Non-pigmented ciliary epithelial cell (primary cell): Measurements from ENCODE around the gene SUPT6H.
A peak's percentile ranks its signal among the peaks of the same experiment; 100 is the strongest.

Source experiments
- DNase-seq: peaks from one replicate; pipeline ENCODE4 v3.0.0-alpha.2; 2010; ENCODE audit warnings: low read depth

Gene SUPT6H

DNA sequence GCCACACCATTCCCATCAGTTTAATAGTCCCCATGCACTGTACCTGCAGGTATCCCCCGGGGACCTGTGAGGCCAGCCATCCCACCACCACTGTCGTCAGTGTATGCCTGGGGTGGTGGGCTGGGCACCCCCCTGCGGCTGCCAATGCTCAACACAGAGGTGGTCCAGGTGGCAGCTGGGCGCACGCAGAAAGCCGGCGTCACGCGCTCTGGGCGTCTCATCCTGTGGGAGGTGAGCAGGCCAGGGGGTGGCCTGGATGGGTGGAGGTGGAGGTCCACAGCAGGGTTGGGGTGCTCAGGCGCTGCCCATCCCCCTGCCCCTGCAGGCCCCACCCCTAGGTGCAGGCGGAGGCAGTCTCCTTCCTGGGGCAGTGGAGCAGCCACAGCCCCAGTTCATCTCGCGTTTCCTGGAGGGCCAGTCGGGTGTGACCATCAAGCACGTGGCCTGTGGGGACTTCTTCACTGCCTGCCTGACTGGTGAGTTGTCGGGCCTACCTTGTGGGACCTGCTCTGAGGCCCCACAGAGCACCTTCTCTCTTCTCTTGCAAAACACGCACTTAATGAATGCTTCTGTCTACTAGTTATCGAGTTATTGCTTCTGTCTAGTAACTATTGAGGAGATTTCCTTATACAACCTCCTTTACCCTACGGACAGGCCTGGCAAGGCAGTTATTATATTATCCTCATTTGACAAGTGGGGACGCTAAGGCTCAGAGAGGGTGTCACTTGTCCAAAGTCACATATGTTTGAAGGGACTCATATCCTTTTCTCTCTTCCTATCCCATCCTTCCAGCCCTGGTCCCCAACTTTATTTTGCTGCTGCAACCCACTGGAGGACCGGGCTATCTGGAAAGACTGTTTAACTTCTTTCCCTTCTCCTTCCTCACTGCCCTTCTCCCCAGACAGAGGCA is 76.0 kb downstream of the SUPT6H start:
- no peak for DNase-seq

DNA sequence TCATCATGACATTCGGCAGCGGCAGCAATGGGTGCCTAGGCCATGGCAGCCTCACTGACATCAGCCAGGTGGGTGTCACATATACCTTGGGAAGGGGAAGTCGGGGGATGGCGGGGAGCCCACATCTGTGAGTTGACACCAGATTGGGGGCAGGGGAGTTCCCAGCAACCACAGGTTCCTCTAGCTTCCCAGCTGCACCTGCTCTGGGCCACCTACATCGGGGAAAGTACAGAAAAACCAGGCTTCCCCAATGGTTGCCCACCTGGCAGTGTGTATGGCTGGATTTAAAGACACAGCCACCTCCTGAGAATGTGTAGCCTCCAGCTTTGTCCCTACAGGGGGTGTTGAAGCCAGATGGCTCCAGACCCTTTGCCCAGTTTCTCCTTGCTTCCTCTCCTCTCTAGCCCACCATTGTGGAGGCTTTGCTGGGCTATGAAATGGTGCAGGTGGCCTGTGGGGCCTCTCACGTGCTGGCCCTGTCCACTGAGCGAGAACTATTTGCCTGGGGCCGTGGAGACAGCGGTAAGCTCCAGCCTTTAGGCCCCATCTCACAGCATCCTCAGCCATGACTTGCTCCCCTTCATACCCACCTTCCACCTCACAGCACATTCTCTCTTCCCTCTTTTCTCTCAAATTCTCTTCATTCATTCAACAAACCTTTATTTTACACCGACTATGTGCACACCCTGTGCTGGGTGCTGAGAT is 76.8 kb downstream of the SUPT6H start:
- no peak for DNase-seq

DNA sequence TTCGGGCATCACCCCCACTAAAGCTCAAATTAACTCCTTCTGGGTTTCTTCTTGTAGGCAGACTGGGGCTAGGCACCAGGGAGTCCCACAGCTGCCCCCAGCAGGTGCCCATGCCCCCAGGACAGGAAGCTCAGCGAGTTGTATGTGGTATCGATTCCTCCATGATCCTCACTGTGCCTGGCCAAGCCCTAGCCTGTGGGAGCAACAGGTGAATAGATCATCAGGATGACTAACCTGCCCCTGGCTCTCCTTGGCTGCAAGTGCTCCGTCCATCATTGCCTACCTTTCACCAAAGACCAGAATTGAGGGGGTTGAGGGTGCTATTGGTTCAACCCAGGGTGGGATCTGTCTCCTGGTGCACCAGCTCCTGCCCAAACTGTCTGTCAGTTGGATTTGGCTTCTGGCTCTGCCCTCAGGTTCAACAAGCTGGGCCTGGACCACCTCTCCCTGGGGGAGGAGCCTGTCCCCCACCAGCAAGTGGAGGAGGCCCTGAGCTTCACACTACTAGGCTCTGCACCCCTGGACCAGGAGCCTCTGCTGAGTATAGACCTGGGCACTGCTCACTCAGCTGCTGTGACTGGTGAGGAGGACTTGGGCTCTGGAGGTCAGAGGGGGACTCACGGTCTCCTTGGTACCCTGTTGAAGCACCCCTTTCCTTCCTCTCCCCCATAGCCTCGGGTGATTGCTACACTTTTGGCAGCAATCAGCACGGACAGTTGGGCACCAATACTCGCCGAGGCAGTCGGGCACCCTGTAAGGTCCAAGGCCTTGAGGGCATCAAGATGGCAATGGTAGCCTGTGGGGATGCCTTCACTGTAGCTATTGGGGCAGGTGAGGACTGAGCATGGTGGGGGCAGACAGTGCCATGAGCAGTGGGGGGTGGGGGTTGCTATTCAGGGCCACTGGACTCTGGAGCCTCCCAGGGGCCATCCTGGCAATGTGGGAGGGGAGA is 78.7 kb downstream of the SUPT6H start:
- no peak for DNase-seq

DNA sequence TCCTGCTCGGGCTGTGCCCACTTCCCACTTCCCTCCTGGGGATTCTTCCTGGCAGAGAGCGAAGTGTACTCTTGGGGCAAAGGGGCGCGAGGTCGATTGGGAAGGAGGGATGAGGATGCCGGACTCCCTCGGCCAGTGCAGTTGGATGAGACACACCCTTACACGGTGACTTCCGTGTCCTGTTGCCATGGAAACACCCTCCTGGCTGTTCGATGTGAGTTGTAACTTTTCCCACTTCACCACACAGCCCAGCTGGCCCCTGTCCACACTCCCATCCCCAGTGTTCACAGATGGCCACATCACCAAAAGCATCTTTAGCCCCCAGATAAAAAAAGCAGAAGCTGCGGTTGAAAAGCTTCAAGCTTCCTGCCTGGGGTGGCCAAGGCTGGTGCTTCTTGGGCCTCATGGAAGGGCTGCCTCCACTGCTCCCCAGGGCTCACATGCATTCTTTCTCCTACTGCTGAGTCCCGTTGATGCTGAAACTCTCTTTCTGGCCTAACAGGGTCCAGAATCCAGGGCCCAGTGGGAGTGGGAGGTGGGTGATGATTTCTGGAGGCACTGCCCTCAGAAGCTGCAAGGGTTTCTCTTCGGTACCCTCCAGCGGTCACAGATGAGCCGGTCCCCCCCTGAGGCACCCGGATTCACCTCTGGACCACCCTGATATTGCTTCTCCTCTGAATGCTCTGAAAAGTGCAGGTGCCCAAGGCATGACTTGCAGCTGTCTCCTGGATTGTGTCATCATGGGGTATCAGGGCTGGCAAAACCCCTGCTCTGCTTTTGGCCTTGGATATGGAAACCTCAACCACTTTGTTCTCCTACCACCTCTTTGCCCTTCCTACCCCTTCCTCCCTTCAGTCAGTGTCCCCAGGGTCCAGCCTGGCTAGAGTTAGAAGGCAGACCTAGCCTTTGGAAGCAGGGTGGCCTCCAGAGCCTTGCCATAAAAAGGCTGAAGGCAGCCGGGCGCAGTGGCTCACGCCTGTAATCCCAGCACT is 79.6 kb downstream of the SUPT6H start:
- no peak for DNase-seq

DNA sequence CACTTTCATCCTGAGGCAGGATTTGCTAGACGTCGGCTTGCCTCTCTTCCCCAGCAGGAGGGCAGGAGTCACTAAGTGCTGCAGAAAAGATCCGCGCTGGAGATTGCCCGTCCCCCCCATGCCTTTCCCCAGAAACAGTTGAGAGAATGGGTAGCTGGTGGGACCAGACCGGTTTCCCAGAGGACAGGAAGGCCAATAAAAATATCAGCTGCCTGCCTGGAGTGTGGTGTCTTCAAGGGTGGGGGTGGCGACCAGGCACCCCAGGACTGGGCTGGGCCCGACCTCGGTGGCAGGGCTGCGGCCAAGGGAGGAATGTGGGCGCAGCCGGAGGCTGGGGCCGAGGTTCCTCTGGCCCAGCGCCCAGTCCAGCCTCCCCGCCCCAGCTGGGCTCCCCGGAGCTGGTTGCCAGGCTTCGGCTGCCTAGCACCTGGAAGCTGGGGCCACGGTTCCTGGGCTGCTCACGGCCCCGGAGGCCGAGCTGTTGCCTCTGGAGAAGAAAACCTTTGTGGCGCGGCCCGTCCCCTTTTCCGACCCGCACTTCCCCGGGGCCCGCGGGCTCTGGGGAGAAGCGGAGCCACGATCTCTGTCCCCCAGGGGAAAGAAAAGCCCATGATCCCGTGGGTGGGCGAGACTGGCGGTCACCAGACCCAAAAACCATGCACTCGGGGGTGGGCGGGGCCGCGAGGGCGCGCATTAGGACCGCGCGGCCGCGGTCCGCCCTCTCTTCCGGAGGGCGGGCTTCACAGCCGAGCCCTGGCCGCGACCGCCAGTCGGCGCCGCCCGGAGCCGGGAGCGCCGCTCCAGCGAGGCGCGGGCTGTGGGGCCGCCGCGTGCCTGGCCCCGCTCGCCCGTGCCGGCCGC is 81.5 kb downstream of the SUPT6H start, which contains the start of gene TRAF4:
TSS of gene TRAF4 (plus strand) at position 769 of the 861 bp plus-strand sequence. CDS start 102 bp downstream, outside the sequence.
- peak; percentile 78 for DNase-seq

DNA sequence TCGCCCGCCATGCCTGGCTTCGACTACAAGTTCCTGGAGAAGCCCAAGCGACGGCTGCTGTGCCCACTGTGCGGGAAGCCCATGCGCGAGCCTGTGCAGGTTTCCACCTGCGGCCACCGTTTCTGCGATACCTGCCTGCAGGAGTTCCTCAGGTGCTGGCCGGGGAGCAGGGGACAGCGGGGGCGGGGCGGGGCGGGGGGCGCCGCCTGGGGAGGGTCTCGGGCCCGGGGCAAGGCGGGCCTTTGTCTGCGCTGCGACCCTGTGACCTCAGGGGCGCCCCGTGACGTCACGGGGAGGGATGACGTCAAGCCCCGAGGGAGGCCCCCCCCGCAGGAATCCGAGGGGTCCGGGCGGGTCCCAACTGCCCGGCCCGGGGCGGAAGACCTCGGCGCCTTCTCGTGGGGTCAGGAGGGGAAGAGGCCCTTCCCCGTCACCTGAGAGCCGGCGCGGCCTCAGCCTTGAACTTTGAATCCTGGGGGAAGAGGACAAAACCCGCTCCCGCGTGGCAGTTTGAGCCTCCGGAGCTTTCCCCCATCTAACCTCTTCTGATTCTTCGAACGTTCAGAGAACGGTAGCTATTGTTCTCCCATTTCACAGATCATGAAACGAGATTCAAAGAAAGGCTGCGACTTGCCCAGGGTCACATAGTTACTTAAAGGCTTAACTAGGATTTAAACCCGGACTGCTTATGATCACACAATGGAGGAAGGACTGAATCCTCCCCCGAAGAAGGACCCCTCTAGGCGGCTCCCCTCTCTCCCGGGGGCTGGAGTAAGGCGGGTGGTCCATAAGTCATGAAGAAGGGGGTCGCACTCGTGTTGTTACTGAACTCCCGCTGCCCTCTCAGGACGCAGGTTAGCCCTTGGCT is 82.3 kb downstream of the SUPT6H start:
- no peak for DNase-seq

DNA sequence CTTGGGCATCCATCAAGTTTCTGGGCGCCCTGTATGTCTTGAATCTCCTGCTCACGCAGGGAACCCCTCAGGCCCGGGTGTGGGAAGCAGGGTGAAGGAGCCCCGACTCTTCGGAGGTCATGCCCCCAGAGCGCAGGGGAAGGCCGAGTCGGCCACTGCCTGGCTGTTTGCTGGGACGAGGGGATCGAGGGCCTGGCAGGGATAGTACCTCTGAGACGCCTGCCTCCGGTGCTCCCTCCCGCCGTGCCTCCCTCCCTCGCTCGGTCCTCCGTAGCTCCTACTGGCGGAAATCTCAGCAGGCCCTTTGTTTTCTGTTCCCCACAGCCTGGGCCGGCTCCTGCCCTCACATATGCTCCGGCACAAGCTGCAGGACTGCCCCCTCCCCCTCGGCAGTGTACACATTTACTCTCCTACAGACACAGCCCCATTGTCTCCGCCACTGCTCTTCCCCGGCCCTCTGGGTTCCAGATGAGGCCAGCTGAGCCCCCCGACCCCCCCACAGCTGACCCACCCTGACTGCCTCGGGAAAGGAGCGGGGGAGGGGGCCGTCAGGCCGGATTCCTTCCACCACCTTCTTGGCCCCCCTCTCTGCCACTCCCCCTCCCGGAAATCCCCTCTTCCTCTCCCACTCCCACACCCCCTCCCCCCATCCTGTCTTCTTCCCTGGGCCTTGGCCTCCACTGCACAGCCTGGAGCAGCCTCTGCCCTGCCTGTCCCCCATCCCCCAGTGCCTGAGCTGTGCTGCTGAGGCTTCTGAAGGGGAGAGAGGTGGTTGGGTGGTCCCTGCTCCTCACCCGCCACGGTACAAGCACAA is 83.2 kb downstream of the SUPT6H start:
- no peak for DNase-seq

DNA sequence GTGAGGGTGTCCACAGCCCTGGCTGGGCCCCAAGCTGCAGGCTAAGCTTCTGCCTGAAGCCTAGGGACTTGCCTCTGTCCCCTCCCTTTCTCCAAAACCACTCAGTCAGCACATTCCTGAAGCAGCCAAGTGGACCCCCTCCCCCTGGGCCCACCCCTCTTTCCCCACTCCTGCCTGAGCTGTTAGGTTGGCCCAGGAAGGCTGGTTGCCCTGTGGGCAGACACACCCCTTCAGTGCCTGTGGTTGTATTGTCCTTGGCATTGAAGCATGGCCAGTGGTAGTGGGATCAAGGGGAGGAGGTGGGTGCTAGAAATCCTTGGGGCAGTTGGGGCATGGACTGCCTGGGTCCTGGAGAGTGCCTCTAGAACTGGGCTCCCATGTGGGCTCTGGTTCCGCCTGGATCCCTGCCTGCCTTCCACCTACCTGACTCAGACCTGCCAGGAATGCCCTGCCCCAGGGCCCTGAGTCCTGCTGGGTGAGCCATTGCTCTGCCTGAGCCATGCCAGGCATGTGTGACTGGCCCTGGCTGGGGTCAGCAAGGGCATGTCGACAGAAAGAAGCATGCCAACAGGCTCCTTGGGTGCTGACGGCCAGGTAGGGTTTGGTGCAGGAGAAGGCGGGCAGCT is 83.9 kb downstream of the SUPT6H start:
- DNase-seq: no peak

DNA sequence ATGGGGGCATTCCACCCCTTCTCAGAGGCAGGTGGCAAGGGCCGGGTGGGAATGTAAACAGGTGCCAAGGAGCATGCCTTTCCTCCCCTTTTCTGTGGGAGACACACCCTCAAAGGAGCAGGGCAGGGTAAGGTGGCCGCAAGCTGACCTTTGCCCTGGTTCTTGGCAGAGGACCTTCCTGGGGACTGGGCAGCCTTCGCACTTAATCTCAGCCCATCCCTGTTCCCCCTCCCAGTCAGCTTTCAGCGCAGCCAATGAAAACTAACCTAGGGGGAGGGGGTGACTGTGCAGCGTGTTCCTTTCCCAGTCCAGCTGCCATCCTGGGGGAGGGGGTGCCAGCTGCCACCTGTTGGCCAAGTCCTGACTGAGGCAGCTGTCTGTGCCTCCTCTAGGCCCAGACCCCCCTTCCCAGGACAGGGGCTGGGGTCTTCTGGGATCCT is 84.6 kb downstream of the SUPT6H start:
- DNase-seq: no peak

DNA sequence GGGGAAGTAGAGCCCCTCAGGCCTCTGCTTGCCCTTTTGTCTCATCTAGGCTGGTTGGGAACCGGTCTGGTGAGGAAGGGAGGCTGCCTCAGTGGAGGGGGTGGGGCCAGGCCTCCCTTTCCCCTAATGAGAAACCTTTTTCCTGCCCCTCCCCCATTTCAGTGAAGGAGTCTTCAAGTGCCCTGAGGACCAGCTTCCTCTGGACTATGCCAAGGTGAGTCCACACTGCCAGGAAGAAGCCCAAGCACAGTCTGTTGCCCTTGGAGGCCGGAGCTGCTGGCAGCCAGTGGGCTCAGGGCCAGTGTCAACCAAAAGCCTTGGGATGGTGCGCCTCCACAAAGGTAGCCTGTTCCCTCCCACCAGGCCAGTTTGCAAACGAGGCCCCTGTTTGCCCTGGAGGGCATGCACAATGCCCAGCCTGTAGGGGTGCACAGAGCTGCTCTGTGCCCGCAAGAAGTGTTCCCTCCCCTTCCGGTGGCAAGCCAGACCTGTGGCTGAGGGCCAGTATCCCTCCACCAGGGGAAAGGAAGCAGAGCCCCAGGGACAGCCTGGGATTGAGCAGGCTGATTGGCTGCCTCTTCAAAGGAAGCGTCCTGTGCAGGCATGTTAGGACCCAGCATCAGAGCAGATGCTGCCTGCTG is 85.2 kb downstream of the SUPT6H start:
- no peak for DNase-seq

DNA sequence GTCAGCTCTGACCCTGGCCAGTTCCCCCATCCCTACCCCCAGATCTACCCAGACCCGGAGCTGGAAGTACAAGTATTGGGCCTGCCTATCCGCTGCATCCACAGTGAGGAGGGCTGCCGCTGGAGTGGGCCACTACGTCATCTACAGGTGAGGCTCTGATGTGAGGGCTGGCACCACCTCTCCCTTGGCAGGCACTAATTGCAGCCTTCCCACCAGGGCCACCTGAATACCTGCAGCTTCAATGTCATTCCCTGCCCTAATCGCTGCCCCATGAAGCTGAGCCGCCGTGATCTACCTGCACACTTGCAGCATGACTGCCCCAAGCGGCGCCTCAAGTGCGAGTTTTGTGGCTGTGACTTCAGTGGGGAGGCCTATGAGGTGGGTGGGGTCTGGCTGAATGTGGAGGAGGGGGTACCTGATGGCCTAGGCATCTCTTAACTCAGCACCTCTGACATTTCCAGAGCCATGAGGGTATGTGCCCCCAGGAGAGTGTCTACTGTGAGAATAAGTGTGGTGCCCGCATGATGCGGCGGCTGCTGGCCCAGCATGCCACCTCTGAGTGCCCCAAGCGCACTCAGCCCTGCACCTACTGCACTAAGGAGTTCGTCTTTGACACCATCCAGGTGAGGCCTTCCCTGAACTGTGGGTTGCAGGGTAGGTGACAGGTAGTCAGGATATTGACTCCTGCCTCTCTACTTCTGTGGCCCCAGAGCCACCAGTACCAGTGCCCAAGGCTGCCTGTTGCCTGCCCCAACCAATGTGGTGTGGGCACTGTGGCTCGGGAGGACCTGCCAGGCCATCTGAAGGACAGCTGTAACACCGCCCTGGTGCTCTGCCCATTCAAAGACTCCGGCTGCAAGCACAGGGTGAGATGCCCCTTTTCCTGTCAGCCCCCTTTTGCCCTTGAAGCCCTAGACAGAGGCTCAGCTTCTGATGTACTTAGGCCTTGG is 86.1 kb downstream of the SUPT6H start:
- no peak for DNase-seq

DNA sequence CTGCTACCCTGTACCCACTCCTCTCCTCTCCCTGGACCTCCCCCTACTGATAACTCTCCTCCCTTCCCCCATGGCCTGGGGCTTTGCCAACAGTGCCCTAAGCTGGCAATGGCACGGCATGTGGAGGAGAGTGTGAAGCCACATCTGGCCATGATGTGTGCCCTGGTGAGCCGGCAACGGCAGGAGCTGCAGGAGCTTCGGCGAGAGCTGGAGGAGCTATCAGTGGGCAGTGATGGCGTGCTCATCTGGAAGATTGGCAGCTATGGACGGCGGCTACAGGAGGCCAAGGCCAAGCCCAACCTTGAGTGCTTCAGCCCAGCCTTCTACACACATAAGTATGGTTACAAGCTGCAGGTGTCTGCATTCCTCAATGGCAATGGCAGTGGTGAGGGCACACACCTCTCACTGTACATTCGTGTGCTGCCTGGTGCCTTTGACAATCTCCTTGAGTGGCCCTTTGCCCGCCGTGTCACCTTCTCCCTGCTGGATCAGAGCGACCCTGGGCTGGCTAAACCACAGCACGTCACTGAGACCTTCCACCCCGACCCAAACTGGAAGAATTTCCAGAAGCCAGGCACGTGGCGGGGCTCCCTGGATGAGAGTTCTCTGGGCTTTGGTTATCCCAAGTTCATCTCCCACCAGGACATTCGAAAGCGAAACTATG is 87.0 kb downstream of the SUPT6H start:
- DNase-seq: no peak

DNA sequence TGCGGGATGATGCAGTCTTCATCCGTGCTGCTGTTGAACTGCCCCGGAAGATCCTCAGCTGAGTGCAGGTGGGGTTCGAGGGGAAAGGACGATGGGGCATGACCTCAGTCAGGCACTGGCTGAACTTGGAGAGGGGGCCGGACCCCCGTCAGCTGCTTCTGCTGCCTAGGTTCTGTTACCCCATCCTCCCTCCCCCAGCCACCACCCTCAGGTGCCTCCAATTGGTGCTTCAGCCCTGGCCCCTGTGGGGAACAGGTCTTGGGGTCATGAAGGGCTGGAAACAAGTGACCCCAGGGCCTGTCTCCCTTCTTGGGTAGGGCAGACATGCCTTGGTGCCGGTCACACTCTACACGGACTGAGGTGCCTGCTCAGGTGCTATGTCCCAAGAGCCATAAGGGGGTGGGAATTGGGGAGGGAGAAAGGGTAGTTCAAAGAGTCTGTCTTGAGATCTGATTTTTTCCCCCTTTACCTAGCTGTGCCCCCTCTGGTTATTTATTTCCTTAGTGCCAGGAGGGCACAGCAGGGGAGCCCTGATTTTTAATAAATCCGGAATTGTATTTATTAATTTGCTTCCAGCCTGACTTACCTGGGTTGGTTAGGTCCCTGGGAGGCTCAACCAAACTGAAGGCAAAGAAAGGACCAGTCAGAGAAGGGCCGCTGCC is 87.6 kb downstream of the SUPT6H start:
- DNase-seq: no peak

DNA sequence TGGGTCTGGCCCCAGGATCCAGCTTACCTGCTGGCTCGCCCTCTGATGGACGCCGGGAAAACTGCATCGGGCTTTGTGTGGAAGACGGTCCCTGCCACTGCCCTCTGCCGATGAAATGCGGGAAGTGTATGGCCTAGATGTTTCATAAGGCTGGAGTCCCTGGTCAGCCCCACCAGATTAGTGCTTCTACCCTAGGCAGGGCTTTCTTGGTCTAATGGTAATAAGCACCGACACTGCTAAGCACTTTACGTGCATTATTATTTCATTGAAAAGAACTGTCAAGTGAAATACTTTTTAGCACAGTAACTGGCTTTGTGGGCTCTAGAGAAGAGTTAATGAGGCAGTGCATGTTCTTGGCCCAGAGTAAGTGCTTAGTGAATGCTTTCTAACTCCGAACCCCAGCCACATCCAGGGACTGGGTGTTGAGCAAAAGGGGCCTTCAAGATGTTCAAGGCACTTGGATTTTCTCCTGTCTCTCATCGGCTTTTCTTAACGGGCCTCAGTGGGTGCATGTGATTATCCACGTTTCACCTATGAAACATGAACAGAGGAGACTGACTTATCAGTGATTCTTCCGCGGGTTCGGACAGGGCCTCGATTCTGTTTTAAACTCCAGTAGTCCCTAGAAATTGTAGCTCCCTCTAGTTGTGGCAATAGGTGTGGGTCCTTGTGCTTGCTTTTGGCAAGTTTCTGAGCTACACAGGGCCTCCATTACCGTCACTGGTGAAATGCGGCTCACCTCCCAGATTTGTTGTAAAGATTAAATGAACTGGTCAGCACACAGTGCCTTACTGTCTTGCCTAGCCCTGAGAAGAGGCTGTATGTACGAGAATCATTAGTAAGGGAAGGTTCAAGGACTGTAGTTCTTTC is 88.4 kb downstream of the SUPT6H start:
- DNase-seq: peak; percentile 67
